Measurements from ENCODE around the gene EVC2. TPM values are rescaled to one million over a fixed set of nuclear protein-coding genes. Genes with fewer than 3 reads are reported as not detected.

EVC2 gene
- total and polyA plus RNA-seq, 3 experiments from 2014 or later, result 0.84 to 1.3 (median 0.92) TPM

- no peaks in the 10 kb centered on the region for H3K27me3 Mint-ChIP-seq
- peaks cover 0 to 4% (median 3%) of the 10 kb centered on the region in 5 donors for H3K9me3 Mint-ChIP-seq
- no peak for DNase-seq
- POLR2A ChIA-PET, result no interaction called here
- H3K27ac Mint-ChIP-seq, result no peak overlapping the region
- H3K9me3 ChIP-seq (ENCODE audit: low read length), result no peaks in the 10 kb centered on the region
- H3K4me1 Mint-ChIP-seq, result no peaks in the 10 kb centered on the region
- H3K4me1 ChIP-seq (ENCODE audit: insufficient read depth, low read length), result no peaks in the 10 kb centered on the region
- CTCF ChIA-PET, result interaction anchor here (1.6 kb wide), 1 partner anchor 10 kb away, joined by 4 read pairs; no protein-coding TSS in a partner anchor
- H3K36me3 Mint-ChIP-seq, result peaks cover 0 to 1% (median 0%) of the 10 kb centered on the region in 3 donors
- no peak overlapping the region for H3K4me3 Mint-ChIP-seq
- H3K4me3 ChIP-seq (ENCODE audit: low read length), result no peak overlapping the region
- H3K27me3 ChIP-seq (ENCODE audit: insufficient read depth, low read length, poor library complexity, severe bottlenecking), result no peaks in the 10 kb centered on the region
- no peaks in the 10 kb centered on the region for H3K36me3 ChIP-seq (ENCODE audit: insufficient read depth, low read length)
- H3K27ac ChIP-seq (ENCODE audit: low read depth, low read length), result no peak overlapping the region
Measured at GRCh38 chr4:5575941-5576340, 132.4 kb downstream of the EVC2 start.

GRCh38 chr4:5574386-5574785 is 134.0 kb downstream of the EVC2 start:
- Histone ChIP-seq H3K4me3 (ENCODE audit: low read length) (no peak overlapping the region), H3K4me1 (ENCODE audit: insufficient read depth, low read length) (no peaks in the 10 kb centered on the region), H3K27me3 (ENCODE audit: insufficient read depth, low read length, poor library complexity, severe bottlenecking) (no peaks in the 10 kb centered on the region), H3K9me3 (ENCODE audit: low read length) (no peaks in the 10 kb centered on the region), H3K27ac (ENCODE audit: low read depth, low read length) (no peak overlapping the region), H3K36me3 (ENCODE audit: insufficient read depth, low read length) (no peaks in the 10 kb centered on the region)
- POLR2A ChIA-PET, result no interaction called here
- peaks cover 0 to 1% (median 0%) of the 10 kb centered on the region in 3 donors for H3K36me3 Mint-ChIP-seq
- no peaks in the 10 kb centered on the region for H3K27me3 Mint-ChIP-seq
- CTCF ChIA-PET, result no interaction called here
- no peak overlapping the region for H3K27ac Mint-ChIP-seq
- H3K9me3 Mint-ChIP-seq, result no peaks in the 10 kb centered on the region
- H3K4me3 Mint-ChIP-seq, result no peak overlapping the region
- no peaks in the 10 kb centered on the region for H3K4me1 Mint-ChIP-seq
- DNase-seq, result no peak

GRCh38 chr4:5573965-5574364 is 134.4 kb downstream of the EVC2 start:
- no peak overlapping the region for H3K4me3 Mint-ChIP-seq
- POLR2A ChIA-PET, result no interaction called here
- H3K36me3 ChIP-seq (ENCODE audit: insufficient read depth, low read length), result no peaks in the 10 kb centered on the region

GRCh38 chr4:5572751-5573150 is 135.6 kb downstream of the EVC2 start:
- Histone ChIP-seq H3K9me3 (ENCODE audit: low read length) (no peaks in the 10 kb centered on the region), H3K4me1 (ENCODE audit: insufficient read depth, low read length) (no peaks in the 10 kb centered on the region), H3K27ac (ENCODE audit: low read depth, low read length) (no peak overlapping the region), H3K36me3 (ENCODE audit: insufficient read depth, low read length) (no peaks in the 10 kb centered on the region), H3K27me3 (ENCODE audit: insufficient read depth, low read length, poor library complexity, severe bottlenecking) (no peaks in the 10 kb centered on the region), H3K4me3 (ENCODE audit: low read length) (no peak overlapping the region)
- H3K36me3 Mint-ChIP-seq, result no peaks in the 10 kb centered on the region
- H3K9me3 Mint-ChIP-seq, result peaks cover 0 to 2% (median 0%) of the 10 kb centered on the region in 5 donors
- no peaks in the 10 kb centered on the region for H3K4me1 Mint-ChIP-seq
- no peak overlapping the region for H3K4me3 Mint-ChIP-seq
- POLR2A ChIA-PET, result no interaction called here
- CTCF ChIA-PET, result no interaction called here
- H3K27ac Mint-ChIP-seq, result no peak overlapping the region
- H3K27me3 Mint-ChIP-seq, result no peaks in the 10 kb centered on the region
- DNase-seq, result no peak

More at GRCh38 chr4:5573965-5574364, 134.4 kb downstream of the EVC2 start:
- no peak overlapping the region for H3K4me3 ChIP-seq (ENCODE audit: low read length)
- no peaks in the 10 kb centered on the region for H3K27me3 ChIP-seq (ENCODE audit: insufficient read depth, low read length, poor library complexity, severe bottlenecking)
- Mint-ChIP-seq H3K9me3 (peaks cover 0 to 2% (median 0%) of the 10 kb centered on the region in 5 donors), H3K27ac (no peak overlapping the region), H3K36me3 (no peaks in the 10 kb centered on the region), H3K4me1 (no peaks in the 10 kb centered on the region), H3K27me3 (no peaks in the 10 kb centered on the region)
- H3K9me3 ChIP-seq (ENCODE audit: low read length), result no peaks in the 10 kb centered on the region
- CTCF ChIA-PET, result no interaction called here
- no peak for DNase-seq
- H3K4me1 ChIP-seq (ENCODE audit: insufficient read depth, low read length), result no peaks in the 10 kb centered on the region
- H3K27ac ChIP-seq (ENCODE audit: low read depth, low read length), result no peak overlapping the region

- H3K36me3 ChIP-seq (ENCODE audit: insufficient read depth, low read length), result no peaks in the 10 kb centered on the region
- Mint-ChIP-seq H3K9me3 (peaks cover 0 to 2% (median 0%) of the 10 kb centered on the region in 5 donors), H3K4me1 (no peaks in the 10 kb centered on the region), H3K36me3 (no peaks in the 10 kb centered on the region), H3K27ac (no peak overlapping the region), H3K4me3 (no peak overlapping the region), H3K27me3 (no peaks in the 10 kb centered on the region)
- H3K4me3 ChIP-seq (ENCODE audit: low read length), result no peak overlapping the region
- DNase-seq, result no peak
- no peak overlapping the region for H3K27ac ChIP-seq (ENCODE audit: low read depth, low read length)
- H3K4me1 ChIP-seq (ENCODE audit: insufficient read depth, low read length), result no peaks in the 10 kb centered on the region
- no peaks in the 10 kb centered on the region for H3K9me3 ChIP-seq (ENCODE audit: low read length)
- H3K27me3 ChIP-seq (ENCODE audit: insufficient read depth, low read length, poor library complexity, severe bottlenecking), result no peaks in the 10 kb centered on the region
- ChIA-PET POLR2A (no interaction called here), CTCF (no interaction called here)
Measured at GRCh38 chr4:5572114-5572513, 136.2 kb downstream of the EVC2 start.

GRCh38 chr4:5571646-5572045 is 136.7 kb downstream of the EVC2 start:
- peaks cover 0 to 2% (median 0%) of the 10 kb centered on the region in 5 donors for H3K9me3 Mint-ChIP-seq
- no peak overlapping the region for H3K4me3 Mint-ChIP-seq
- no peaks in the 10 kb centered on the region for H3K36me3 Mint-ChIP-seq
- H3K9me3 ChIP-seq (ENCODE audit: low read length), result no peaks in the 10 kb centered on the region
- DNase-seq, result no peak
- H3K4me1 ChIP-seq (ENCODE audit: insufficient read depth, low read length), result no peaks in the 10 kb centered on the region
- ChIA-PET POLR2A (no interaction called here), CTCF (no interaction called here)
- no peak overlapping the region for H3K27ac Mint-ChIP-seq
- no peaks in the 10 kb centered on the region for H3K4me1 Mint-ChIP-seq
- no peaks in the 10 kb centered on the region for H3K27me3 ChIP-seq (ENCODE audit: insufficient read depth, low read length, poor library complexity, severe bottlenecking)
- H3K27me3 Mint-ChIP-seq, result no peaks in the 10 kb centered on the region
- no peaks in the 10 kb centered on the region for H3K36me3 ChIP-seq (ENCODE audit: insufficient read depth, low read length)
- no peak overlapping the region for H3K27ac ChIP-seq (ENCODE audit: low read depth, low read length)
- H3K4me3 ChIP-seq (ENCODE audit: low read length), result no peak overlapping the region

GRCh38 chr4:5569451-5569850 is 138.9 kb downstream of the EVC2 start:
- CTCF ChIA-PET, result no interaction called here
- DNase-seq, result no peak
- no peak overlapping the region for H3K27ac ChIP-seq (ENCODE audit: low read depth, low read length)

GRCh38 chr4:5568931-5569330 is 139.4 kb downstream of the EVC2 start:
- no peaks in the 10 kb centered on the region for H3K36me3 ChIP-seq (ENCODE audit: insufficient read depth, low read length)
- H3K4me3 ChIP-seq (ENCODE audit: low read length), result no peak overlapping the region
- no peaks in the 10 kb centered on the region for H3K27me3 ChIP-seq (ENCODE audit: insufficient read depth, low read length, poor library complexity, severe bottlenecking)
- Mint-ChIP-seq H3K27ac (no peak overlapping the region), H3K4me3 (no peak overlapping the region), H3K36me3 (no peaks in the 10 kb centered on the region), H3K27me3 (no peaks in the 10 kb centered on the region), H3K9me3 (peaks cover 0 to 3% (median 0%) of the 10 kb centered on the region in 5 donors), H3K4me1 (no peaks in the 10 kb centered on the region)
- no peak overlapping the region for H3K27ac ChIP-seq (ENCODE audit: low read depth, low read length)
- no peaks in the 10 kb centered on the region for H3K4me1 ChIP-seq (ENCODE audit: insufficient read depth, low read length)
- no peak for DNase-seq
- CTCF ChIA-PET, result no interaction called here
- H3K9me3 ChIP-seq (ENCODE audit: low read length), result no peaks in the 10 kb centered on the region
- POLR2A ChIA-PET, result no interaction called here

More at GRCh38 chr4:5569451-5569850, 138.9 kb downstream of the EVC2 start:
- no peak overlapping the region for H3K4me3 ChIP-seq (ENCODE audit: low read length)
- POLR2A ChIA-PET, result no interaction called here
- no peaks in the 10 kb centered on the region for H3K4me1 ChIP-seq (ENCODE audit: insufficient read depth, low read length)
- Mint-ChIP-seq H3K4me1 (no peaks in the 10 kb centered on the region), H3K9me3 (peaks cover 0 to 3% (median 0%) of the 10 kb centered on the region in 5 donors), H3K27me3 (no peaks in the 10 kb centered on the region), H3K4me3 (no peak overlapping the region), H3K27ac (no peak overlapping the region), H3K36me3 (no peaks in the 10 kb centered on the region)
- H3K27me3 ChIP-seq (ENCODE audit: insufficient read depth, low read length, poor library complexity, severe bottlenecking), result no peaks in the 10 kb centered on the region
- no peaks in the 10 kb centered on the region for H3K36me3 ChIP-seq (ENCODE audit: insufficient read depth, low read length)
- H3K9me3 ChIP-seq (ENCODE audit: low read length), result no peaks in the 10 kb centered on the region

- Mint-ChIP-seq H3K27me3 (no peaks in the 10 kb centered on the region), H3K36me3 (no peaks in the 10 kb centered on the region), H3K27ac (no peak overlapping the region), H3K9me3 (peaks cover 0 to 3% (median 0%) of the 10 kb centered on the region in 5 donors), H3K4me3 (no peak overlapping the region), H3K4me1 (no peaks in the 10 kb centered on the region)
- no peak for DNase-seq
- Histone ChIP-seq H3K27ac (ENCODE audit: low read depth, low read length) (no peak overlapping the region), H3K4me1 (ENCODE audit: insufficient read depth, low read length) (no peaks in the 10 kb centered on the region), H3K27me3 (ENCODE audit: insufficient read depth, low read length, poor library complexity, severe bottlenecking) (no peaks in the 10 kb centered on the region), H3K9me3 (ENCODE audit: low read length) (no peaks in the 10 kb centered on the region), H3K36me3 (ENCODE audit: insufficient read depth, low read length) (no peaks in the 10 kb centered on the region), H3K4me3 (ENCODE audit: low read length) (no peak overlapping the region)
- POLR2A ChIA-PET, result no interaction called here
- CTCF ChIA-PET, result no interaction called here
Measured at GRCh38 chr4:5568336-5568735, 140.0 kb downstream of the EVC2 start.
